HG02642 (cell line): ENCODE results near the gene IGIP.

ENCODE experiments used
- ATAC-seq: cut with Tn5 transposase; IDR thresholded peaks from one replicate; pipeline ENCODE4 v1.9.1; 2021; ENCODE audit warnings: mild to moderate bottlenecking; ENCODE audit not compliant: unreplicated experiment, poor library complexity

Gene IGIP

DNA sequence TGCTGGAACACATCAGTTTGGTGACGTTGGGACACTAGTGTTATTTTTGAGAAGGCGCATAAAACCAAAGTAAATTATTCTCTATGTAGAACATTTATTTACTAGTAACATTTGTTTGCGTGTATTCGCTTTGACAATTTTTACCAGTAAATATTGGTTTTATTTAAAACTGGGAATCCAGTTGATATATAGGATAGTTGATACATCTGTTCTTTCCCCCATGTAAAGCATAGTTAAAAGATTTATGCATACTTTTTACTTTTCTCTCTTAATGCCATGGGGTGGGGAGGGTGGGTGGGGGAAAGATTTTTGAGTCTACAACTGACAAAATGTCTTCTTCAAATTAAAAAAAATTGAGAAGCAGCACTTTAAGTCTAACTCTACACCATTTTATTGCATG is at the start of gene IGIP:
IGIP (plus strand) TSS at position 301 of the 400 bp plus-strand sequence. CDS start 2,540 bp downstream, outside the sequence.
- no peak for ATAC-seq

DNA sequence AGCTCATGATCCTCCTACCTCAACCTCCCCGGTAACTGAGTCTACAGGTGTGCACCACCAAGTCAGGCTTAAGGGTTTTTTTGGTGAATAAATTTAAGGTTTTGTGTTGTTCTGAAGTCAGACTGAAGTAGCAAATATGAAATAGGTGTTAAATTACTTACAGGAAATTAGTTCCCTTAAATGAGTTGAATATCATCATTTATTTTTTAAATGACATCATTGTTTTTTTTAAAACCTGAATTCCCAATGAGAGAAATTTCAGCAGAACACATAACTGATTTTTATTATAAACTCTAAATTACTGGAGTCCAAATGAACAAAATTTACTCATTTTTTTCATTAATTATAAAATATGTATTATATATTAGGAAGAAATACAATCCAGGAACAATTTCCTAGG is 49.6 kb upstream of the IGIP start:
- ATAC-seq = no peak

GRCh38 chr5:140076788-140077187 is 48.9 kb upstream of the IGIP start:
- ATAC-seq = no peak

GRCh38 chr5:140083120-140083519 is 42.6 kb upstream of the IGIP start:
- ATAC-seq = no peak

- ATAC-seq = no peak
These were observed 42.1 kb upstream of the IGIP start for GRCh38 chr5:140083650-140084049.

DNA sequence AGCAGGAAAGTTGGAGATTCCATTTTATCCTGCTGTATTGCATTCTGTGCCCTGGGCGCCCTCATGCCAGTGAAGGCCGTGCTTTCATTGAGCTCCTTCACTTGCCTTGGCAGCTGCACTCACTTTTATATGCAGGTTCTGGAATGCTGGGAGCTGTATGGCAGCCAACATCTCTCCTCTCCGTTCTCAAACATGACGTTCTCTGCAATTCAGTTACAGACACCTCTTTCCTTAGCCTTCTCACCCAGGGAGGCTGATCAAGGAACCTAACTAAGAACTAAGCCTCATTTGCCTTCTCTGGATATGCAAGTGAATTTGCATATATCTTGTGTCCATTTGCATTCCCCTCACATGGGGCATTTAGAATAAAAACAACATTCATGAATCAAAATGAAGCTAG is 41.2 kb upstream of the IGIP start:
- no peak for ATAC-seq

- ATAC-seq = no peak
These were observed 35.5 kb upstream of the IGIP start for GRCh38 chr5:140090251-140090650.

- ATAC-seq = no peak
These were observed 32.6 kb upstream of the IGIP start for GRCh38 chr5:140093179-140093578.

DNA sequence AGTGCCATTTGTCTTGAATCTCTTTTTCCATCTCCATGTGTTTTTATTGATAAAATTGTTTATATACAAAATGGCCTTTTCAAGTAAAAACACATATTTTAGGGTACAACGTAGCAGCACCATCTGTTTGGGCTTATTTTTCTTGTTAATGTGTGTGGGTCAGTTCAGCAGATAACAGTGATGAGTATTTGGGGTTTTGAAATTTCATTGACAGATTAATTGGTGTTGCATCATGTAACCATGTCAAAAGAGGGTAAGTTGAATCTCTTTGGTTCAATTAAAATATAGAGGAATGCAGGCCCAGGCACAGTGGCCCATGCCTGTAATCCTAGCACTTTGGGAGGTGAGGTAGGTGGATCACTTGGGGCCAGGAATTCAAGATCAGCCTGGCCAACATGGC is 31.9 kb upstream of the IGIP start:
- ATAC-seq = no peak

- no peak for ATAC-seq
These were observed 30.8 kb upstream of the IGIP start for GRCh38 chr5:140094889-140095288.

GRCh38 chr5:140101179-140101578 is 24.6 kb upstream of the IGIP start:
- ATAC-seq = no peak

- no peak for ATAC-seq
These were observed 22.6 kb upstream of the IGIP start for GRCh38 chr5:140103154-140103553.

- no peak for ATAC-seq
These were observed 21.6 kb upstream of the IGIP start for GRCh38 chr5:140104100-140104499.

DNA sequence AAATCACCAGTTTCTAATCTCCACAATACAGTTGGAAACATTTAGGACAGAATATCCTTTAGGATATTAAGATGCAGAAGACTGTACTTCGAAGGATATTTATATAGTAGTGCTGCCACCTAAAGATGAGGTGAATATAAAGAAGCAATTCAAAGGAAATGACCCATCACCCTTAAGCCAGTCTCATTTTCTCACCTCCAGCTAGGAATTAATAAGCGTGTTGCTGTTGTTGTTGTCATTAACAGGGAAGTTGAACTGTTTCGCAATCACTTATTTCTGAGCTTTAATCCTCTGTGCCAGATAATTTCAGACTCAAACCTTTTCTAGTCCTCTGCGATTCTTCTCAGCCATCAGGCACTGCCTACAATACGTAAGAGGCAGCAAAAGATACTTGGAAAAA is 19.6 kb upstream of the IGIP start:
- no peak for ATAC-seq

DNA sequence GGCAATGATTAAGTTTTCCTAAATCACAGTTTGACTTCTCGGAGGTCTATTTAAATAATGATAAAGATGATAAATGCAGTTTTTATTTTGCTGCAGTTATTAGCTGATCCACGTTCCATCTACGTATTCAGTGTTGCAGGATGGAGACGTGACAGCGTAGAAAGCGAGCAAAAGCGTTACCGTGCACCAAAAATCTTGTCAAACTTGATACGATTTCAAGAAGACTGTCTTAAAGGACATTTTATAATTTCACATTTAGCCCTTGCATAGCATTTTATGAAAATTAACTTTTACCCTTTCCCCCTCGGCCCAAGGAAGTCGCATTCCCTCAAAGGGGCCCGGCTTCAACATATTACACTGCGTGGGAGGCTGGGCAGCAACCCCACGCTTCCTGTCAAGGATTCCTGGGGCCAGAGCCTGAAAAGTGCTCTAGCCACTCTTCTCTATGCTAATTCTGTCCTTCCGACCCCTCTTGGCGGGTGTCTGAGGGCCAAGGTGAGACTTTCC is 18.9 kb upstream of the IGIP start:
- ATAC-seq = no peak

- ATAC-seq = peak; percentile 91
These were observed 18.2 kb upstream of the IGIP start for GRCh38 chr5:140107312-140108092.

DNA sequence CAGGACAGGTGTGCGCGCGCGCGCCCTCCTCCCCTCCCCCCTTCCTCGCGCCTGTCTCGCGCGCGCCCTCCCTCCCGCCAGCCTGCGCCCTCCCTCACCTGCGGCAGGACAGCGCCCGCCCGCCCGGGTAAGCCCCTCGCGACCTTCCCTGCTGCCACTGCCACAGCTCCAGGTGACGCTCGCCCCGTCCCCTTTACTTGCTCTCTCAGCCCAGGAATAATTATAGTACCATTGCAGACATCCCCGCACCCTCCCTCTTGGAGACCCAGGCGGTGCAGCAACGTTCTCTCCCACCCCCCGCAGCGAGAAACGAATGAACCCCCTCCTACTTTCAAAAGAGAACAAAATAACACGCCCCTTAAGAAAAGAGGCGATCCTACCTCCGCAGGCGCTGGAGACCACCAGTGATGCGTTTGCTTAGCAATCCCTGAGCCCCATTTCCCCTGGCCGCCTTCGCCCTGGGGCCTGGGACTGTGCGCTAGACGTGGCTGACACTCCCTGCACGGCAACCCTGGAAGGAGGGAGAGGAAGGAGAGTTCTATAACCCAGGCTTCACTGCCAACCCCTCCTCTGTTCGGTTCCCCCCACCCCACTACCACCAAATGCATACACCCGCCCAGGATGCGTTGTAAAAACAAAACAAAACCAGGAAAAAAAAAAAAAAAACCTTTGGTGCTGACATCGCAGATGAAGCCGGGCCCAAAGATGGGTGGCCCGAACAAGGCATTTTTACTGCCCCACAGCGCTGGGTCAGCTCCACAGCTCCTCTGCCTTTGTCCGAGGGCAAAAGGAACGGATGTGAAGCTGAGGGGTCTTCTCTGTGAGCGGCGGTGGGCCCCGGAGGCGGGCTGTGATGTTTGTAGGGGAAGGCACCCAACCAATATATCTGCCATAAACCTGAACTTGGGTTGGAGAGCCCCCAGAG is 17.4 kb upstream of the IGIP start:
- ATAC-seq = no peak

- no peak for ATAC-seq
These were observed 16.5 kb upstream of the IGIP start for GRCh38 chr5:140109018-140109758.

DNA sequence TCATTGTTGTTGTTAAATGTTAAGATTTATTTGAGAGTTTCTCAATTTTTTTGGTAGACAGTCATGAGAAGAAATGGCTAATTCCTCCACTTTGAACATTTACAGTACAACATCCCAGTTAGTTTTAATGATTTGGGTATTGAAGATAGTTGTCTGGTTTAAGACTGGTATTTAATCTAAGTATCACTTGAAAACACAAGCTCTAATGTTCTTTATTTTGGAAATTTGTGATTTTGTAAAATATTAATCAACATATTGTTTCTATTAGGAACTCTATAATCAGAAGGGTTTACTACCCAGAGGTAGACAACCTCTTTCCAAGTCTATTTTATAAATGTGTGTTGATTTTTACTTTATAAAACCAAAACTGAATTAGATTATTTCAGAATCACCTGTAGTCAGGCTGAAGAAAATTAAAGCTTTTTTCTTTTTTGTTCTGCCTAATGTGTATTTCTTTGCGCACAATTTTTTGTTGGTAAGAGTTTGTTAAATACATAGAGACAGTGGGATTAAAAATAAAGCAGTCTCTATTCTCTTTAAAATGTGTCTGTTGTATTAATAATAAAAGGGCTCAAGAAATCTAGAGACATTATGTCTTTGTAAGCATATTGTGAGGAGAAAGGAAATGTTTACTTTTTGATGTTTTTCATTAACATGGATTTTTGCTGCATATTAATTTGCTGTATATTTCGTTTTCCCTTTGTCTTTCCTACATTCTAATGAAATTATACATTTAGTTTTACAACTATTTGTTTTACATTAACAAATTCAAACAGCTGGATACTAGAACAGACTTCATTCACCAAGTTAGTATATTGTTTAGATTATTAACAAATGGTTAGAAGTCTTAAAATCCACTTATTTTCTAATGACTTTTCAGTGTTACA is 15.7 kb upstream of the IGIP start:
- no peak for ATAC-seq

- no peak for ATAC-seq
These were observed 15.1 kb upstream of the IGIP start for GRCh38 chr5:140110646-140110957.
